Activated CD4-positive, alpha-beta T cell treated with anti-CD3 and anti-CD28 coated beads, Interleukin-10, Interleukin-2, amounts not matched to agents 100 ng/mL and 50 ng/mL, durations not matched to agents 16 hours and 8 hours (primary cell): ENCODE data around the gene FGFRL1.

Source experiments
- DNase-seq: peaks from one replicate; pipeline ENCODE4 v3.0.0-alpha.2; 2020

Gene FGFRL1, protein sequence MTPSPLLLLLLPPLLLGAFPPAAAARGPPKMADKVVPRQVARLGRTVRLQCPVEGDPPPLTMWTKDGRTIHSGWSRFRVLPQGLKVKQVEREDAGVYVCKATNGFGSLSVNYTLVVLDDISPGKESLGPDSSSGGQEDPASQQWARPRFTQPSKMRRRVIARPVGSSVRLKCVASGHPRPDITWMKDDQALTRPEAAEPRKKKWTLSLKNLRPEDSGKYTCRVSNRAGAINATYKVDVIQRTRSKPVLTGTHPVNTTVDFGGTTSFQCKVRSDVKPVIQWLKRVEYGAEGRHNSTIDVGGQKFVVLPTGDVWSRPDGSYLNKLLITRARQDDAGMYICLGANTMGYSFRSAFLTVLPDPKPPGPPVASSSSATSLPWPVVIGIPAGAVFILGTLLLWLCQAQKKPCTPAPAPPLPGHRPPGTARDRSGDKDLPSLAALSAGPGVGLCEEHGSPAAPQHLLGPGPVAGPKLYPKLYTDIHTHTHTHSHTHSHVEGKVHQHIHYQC

DNA sequence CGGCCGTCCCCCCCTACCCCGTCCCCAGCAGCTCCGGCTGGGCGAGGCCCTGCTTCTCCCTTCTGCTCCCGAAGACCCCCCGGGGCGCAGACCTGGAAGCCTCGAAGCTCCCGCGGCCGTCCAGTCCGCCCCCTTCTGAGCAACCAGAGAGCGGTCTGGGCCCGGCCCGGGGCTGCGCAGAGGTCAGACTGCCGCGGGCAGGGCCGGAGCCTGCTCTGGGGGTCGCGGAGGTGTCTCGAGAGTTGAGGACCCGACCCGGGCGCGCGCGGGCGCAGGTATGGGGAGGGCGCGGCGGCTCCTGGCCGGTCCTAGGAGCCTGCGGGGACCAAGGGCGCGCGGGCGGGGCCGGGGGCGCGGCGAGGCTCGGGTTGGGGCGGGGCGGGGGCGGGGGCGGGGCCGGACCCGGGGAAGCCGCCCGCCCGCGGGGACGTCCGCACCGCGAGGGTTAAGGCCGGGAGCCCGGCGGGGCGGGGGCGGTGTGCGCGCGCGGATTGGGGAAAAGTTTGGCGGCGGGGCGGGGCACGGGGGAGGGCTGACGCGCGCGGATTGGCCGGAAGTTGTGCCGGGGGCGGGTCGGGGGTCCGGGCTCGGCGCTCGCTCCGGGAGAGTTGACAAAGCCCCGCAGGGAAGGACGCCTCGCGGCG is at the start of gene FGFRL1:
Gene FGFRL1 (plus strand): TSS at position 605 of the 644 bp plus-strand sequence. CDS start 860 bp downstream, outside the sequence.
- DNase-seq: peak; percentile 90

DNA sequence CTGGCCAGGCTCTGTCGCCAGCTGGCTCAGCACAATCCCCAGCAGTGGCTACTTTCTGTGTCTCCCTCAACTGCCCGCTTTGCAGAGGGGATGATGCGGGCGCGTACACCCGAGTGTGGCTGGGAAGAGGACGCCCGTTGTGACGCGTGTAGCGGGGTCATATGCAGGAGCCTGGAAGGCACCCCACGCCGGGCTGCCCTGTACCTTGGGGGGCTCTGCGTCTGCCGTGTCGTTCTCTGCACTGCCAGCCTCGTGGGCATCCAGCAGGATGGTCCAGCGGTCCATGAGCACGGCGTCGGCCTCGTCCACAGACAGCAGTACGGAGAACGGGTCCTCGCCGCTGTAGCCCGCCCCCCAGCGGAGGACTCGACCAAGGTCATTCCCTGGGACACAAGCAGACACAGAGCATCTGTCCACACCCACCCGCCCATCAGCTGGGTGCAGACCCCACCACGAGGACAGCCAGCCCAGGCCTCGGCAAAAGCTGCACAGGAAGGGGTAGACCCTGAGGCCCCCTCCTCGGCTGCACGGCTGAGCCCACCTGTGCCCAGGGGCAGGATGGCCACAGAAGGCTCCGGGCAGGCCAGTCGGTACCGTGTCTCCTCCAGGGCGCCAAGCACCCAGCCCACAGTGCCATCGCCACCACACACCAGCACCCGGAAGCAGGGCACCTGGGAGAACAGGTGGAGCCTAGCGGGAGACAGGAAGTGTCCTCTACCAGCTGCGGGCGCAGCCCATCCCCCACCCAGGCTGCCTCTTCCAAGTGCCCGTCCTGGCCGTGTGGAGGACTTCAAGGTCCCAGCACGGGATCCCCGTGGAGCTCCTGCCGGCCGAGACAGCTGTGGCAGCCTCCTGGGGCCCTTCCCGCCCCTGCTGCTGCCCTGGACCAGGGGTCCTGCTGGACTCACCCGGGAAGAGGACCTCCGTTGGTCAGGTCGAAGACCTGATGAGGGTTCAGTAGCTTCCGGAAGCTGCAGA is 48.9 kb upstream of the FGFRL1 start:
- no peak for DNase-seq

DNA sequence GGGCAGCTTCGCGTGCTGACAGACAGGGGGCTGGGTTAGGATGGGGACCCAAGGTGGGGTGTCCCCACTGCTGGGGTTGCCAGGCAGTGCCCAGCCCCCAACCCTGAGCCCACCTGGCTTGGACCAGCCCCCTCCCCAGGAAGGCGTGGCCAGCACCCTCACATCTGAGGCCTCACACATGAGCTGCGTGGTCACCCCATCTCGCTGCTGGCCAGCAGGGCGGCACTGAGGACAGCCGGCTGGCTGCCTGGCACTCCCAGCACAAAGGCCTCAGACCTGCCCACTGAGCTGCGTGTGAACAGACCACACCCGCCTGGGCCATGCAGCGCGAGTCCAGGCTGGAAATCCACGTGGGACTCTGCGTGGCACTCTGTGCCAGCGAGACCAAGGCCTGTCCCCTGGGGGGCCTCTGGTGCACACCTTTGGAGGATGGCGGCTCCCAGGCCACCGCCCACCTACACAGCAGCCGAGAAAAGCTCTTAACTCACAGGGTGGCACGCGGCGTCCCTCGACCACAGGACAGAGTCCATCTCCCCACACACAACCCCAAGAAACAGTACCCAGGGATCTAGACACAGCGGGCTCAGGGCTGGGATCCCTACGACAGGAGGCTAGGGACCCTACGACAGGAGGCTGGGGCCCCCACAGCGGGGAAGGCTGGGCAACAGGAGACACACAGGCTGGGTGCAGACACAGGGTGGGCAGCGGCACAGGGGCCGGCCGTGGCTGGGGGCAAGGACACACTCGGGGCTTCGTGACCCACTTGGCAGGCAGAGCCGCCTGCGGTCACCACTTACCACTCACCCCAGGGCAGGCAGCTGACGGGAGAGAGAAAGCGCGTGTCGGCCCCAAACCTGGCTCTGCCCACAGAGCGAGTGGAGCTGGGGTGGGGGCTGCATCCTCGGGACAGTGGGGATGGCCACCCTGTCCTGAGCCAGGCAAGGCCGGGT is 47.9 kb upstream of the FGFRL1 start:
- no peak for DNase-seq

DNA sequence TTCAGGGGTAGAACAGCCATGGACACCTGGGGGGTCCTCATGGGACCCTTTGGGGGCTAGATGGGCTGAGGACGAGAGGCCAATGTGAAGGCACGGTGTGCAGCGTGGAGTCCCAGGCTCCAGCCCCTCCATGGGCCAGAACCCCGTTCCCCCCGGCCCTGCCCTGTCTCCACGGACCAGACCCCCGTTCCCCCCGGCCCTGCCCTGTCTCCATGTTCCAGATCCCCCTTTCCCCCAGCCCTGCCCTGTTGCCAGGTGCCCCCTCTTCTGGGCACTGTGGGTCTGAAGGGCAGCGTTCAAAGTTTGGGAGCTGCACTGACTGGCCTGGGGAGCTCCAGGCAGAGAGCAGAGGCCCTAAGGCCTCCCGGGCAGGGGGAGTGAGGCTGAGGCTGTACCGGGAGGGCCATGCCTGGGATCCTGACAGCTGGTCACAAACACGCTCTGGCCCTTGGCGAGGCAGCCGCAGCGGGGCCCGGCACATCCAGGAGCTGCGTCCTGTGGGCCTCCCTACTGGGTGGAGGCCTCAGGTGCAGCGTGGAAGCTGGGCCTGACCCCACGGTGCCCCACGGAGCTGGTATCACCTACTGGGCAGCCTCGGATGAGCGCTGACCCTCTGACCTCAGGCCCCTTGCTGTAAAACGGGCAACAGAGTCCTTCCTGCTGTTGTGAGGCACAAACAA is 46.9 kb upstream of the FGFRL1 start:
- no peak for DNase-seq

DNA sequence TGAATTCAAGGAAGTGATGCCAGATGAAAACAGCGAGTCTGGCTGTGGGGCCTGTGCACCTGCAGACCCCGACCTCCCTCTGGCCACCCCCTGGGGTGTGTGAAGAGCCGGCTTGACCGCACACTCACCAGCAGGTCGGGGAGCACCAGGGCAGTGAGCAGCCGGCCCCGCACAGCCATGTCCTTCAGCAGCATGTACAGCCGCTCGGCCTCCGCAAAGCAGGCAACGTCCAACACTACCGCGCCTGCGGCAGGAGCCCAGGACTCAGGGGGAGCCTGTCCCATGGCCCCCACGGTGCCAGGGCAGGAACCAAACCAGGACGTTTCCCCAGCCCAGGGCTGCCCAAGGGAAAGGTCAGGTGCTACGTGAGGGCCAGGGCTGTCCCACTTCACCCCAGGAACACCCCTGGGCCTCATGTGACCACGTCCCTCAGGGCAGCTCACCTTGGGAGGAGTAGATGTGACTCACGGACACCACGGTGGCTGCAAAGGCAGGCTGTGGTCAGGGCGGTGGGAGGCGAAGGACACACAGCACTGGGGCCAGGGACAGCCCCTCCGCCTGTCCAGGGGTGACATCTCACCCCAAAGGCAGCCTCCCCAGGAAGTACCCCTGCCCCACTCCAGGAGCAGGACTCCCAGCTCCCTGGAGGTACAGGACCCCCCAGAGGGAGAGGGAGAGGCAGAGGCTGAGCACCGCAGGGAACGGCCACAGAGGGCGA is 46.2 kb upstream of the FGFRL1 start:
- no peak for DNase-seq

DNA sequence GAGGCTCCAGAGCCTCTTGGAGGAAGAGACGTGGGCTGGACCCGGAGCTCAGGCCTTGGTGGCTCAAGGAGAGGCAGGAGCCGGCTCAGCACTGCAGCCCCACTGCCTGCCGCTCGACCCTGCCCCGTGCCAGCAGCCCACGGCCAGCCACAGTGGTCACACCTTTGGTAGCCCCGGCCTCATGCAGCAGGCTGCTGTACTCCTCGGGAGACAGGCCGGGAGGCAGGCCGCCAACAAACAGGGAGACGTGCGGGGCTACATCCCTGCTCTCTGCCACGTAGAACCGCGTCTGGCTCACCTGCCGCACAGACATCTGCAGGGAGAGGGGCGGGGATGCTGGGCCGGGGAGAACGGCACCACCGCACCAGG is 45.7 kb upstream of the FGFRL1 start:
- no peak for DNase-seq

DNA sequence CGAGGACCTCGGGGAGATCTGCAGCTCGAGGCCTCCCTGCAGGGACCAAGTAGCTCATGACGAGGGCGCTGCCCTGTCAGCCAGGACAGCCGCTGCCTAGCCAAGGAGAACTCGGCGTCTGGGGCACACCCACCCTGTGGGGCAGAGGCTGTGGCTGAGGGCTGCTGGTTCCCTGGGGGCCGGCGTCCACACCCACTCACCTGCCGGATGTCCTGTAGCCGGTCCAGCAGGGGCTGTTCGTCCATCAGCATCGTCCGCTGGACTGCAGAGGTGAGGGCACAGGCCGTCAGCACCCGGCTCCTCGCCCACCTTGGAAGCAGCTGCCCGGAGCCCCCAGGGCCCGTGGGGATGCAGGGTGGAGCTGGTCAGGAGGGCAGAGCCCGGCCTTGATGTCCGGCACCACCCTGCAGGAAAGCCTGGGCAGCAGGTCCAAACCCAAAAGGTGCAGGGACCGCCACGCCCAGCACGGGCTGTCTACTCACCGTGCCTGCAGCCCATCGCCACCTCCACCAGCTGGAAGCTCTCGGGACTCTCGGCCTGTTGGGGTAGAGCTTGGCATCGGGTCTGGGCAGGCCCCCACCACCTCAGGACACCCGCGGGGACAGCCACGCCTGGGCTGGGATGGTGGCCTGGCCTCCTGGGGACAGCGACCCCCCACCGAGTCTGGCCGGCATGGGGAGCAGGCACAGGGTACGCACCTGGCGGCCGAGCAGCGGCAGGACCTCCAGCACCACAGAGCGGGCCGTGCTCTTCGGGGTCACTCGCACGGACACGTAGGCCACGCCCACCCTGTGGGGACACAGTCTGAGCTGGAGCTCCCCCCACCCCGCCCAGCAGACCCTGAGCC is 44.9 kb upstream of the FGFRL1 start:
- no peak for DNase-seq

DNA sequence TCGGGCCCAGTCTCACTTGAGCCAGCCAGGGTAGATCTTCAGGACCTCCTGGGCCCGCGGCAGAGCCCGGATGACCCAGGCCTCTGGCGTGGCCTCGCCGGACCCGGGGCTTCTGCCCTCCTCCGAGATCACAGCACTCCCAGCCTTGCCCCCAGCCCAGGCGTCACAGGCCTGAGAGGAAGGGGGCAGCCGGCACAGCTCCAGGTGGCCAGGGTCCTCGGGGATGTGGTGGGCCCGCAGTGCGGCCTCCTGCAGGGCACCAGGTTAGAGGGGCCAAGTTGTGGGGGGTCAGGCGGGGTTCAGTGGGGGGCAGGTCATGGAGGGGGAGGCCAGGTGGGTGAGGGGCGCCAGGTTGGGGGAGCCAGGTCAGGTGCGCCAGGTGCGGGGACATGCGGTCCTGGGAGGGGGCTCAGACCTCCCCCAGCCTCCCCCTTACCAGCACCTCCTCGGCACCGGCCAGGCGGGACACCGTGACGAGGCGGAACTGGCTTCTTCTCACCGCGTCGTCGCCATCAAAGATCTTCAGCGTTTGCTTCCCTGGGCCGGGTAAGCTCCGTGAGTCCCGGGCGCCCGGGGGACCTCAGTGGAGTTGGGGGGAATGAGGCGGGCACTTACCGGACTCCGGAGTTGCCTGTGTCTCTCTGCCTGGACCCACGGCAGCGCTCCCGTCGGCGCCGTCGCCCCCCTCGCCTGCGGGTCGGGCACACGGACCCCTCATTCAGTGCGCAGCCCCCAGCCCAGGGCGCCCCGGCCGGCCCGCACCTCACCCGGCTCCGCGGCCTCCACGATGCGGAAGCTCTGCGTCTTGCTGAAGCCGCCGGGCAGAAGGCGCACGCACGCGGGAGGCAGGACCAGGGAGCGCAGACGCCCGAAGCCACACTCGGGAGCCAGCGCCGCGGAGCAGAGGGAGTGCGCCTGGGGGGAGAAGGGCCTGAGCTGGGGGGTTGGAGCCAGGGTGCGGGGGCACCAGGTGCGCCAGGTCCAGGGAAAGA is 44.0 kb upstream of the FGFRL1 start:
- no peak for DNase-seq

DNA sequence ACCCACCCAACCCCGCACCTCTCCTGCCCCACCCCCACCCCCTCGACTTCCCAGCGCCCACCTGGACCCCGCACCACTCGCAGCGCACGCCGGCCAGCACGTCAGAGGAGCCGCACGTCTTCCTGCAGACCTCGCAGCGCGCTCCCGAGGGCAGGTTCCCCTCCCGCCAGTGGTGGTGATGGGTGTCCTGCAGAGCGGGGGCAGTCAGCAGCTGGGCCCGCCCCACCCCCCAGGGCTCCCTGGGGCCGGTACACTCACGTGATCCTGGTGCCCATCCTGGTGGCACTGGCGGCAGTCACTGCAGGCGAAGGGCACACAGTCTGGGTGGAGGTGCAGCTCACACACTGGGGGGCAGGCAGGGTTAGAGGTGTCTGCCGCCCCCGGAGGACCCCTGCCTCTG is 43.2 kb upstream of the FGFRL1 start:
- DNase-seq: no peak

DNA sequence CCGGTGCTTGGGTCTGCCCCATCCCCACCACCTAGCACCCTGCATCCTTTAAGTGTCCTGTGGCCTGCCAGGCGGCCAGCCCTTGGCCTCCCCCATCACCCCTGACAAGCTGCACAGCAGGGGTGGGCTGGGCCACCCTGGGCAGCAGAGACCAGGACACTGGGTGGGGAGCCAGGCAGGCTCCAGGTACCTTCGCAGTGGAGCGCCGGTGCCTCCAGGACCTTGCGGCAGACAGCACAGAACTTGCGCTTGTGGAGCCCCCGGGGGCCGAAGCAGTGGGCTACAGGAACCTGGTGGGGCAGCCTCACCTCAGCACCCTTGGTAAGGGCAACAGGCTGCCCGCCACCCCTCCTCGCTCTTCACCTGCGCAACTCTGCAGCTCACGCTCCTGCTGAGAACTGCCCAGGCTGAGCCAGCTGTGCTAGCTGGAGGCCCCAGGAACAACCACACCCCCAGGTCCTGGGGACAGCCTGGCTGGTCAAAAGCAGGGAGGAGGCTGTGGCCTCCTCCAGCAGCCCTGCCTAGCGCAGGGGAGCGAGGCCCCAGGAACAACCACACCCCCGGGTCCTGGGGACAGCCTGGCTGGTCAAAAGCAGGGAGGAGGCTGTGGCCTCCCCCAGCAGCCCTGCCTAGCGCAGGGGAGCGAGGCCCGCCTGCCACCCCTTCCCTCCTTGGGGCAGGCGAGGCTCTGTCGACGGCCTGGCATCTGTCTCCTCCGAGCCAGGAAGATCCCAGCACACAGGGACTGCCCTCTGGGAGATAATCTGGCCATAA is 42.6 kb upstream of the FGFRL1 start:
- DNase-seq: no peak

DNA sequence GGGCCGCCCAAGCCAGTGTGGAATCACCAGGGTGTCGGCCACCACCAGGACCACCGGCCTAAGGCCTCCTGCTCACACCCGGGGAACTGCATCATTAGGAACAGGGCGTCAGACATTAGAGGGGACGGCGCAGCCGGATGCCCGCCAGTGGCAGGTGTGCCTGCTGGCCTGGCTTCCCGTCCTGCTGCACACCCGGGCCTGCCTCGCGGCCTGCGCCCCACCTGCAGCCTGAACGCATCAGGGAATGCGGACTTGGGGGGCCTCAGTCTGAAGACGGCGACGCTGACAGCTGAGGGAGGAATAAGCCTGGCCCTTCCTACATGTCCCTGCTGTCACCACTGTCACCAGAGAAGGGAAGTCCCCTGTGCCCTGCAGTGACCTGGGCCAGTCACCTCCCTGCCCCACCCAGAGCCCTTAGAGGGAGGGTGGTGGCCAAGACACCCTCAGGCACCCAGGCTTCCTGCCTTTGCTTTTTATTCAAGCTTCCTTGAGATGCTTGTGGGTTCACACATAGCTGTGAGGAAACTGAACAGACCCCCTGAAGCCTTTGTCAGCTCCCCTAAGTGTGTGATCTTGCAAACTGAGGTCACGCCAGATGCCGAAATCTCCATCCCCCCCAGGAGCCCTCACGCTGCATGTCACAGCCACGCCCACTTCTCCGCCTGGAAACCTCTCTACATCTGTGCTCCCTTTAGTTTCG is 41.2 kb upstream of the FGFRL1 start:
- no peak for DNase-seq

DNA sequence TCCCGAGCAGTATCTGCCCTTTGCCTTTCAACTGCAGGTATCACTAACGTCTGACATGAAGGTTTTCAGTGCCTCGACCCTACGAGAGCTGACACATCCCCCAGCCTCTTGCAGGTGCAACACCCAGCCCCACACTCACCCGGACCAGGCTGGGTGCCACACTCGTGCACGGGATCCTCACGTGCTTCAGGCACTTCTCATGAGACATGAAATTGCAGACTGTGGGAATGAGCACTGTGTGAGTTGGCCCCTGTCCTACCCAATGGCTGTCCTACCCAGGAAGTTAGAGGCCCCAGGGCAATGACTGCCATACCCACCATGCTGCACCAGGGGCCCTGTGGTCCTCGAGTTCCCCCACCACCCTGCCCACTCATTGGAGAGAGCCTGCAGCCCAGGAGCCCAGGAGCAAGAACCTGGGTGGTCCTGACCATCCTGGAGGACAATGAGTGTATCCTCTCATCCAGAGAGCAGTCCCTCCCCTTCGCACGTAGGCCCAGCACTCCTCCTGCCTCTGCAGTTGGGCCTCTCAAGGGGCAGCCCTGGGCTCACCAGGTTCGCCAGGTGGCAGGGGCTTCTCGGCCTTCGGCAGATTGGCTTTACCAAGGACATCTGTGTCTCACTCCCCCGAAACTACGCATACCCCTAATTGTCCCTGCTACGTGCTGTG is 40.4 kb upstream of the FGFRL1 start:
- DNase-seq: no peak

DNA sequence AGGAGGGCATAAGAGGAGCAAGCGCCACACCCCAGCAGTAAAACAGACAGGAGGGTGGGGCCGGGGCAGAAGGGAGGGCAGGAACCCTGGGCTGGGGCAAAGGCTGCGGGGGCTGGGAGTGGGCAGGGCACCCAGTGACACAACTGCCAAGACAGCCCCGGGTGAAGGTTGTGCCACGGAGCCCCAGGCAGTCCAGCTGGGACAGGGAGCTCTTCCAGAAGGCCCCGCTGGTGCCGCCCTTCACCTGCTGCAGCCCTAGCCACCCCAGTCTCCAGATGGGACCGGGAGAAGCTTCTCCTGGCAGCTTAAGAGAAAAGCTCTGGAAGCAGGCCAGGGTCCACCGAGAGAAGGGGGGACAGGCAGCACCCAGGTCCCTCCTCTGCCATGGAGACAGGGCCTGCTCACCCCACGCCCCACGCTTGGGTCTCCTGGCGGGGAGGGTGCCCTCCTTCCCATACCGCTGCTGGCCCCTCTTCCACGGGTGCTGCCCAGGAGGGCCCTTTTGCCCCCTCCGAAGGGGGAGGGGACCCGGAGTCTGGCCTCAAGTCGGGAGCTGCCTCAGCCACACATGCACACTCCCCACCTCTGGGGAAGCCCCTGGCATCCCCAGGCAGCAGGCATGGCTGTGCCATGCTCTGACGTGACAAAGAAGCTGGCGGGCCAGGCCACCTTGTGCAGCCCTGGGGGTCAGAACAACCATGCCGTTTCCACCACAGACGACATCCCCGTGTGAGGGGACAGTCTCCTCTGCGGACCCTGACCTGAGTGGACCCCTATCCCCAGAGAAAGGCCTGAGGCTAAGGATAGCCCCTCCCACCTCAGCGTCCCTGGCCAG is 39.5 kb upstream of the FGFRL1 start:
- DNase-seq: no peak

DNA sequence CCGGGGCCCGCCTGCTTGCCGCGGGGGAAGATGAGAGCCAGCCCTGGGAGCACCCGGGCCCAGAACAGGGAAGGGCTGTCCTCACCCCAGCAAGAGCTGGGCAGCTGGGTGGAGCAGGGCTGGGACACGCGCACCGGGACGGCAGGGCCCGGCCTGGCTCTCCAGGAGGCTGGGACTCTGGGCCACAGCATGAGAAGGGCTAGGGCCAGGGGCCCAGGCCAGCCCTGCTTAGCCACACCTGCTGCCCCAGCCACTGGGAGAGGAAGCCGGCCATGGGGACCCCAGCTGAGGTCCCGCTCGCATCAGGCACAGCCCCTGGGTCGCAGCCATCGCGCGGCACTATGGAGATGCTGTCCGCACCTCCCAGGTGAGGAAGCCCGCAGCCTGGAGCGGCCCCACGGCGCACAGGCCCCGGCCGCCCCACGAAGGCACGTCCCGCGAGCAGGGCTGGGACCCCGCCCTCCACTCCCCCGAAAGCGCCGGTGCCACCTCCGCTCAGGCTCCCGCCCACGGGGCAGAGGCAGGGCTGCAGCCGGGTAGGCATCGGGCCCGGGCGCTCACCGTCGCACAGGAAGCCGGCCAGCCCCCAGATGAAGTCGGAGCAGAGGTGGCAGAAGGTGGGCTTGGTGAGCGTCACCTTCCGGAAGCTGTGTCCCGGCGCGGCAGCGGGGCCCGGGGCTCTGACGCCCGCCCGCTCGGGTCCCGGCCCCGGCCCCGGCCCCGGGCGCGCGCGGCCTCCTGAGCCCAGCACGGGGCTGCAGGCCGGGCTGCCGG is 38.6 kb upstream of the FGFRL1 start:
- peak; percentile 53 for DNase-seq
